Measurements from ENCODE around the gene SP100. TPM values are rescaled to one million over a fixed set of nuclear protein-coding genes. Genes with fewer than 3 reads are reported as not detected.
"Not testable (repeated sequence)": the region's sequence is repeated elsewhere in the genome, so short reads cannot be mapped to it uniquely, and the experiment has no call there.

Gene SP100
- total RNA-seq, 1 donor from 2014 or later: 64.8 TPM

GRCh38 chr2:230473378-230473777 is 57.4 kb downstream of the SP100 start:
- H3K27ac ChIP-seq: no peak overlapping the region
- no peak for DNase-seq (ENCODE audit: extremely low spot score in 2 of 2)
- H3K27me3 ChIP-seq: no peaks in the 10 kb centered on the region
- no peak for TF ChIP-seq POLR2A (IDR thresholded peaks at IDR 0.05)
- TF ChIP-seq CTCF (IDR thresholded peaks at IDR 0.05): no peak
- no peak for TF ChIP-seq POLR2AphosphoS5 (IDR thresholded peaks at IDR 0.05; ENCODE audit: insufficient read depth in 1 of 2, low read depth in 1 of 2)
- peaks cover 0 to 45% of the 10 kb centered on the region in 2 donors for H3K36me3 ChIP-seq
- no peaks in the 10 kb centered on the region for H3K4me1 ChIP-seq
- H3K4me3 ChIP-seq: no peak overlapping the region
- intact Hi-C loops (cut with DNase I): no loop called here
- H3K9me3 ChIP-seq: no peaks in the 10 kb centered on the region

- Histone ChIP-seq H3K4me1 (no peaks in the 10 kb centered on the region), H3K36me3 (peaks cover 0 to 37% of the 10 kb centered on the region in 2 donors), H3K9me3 (no peaks in the 10 kb centered on the region), H3K4me3 (no peak overlapping the region), H3K27me3 (no peaks in the 10 kb centered on the region), H3K27ac (no peak overlapping the region)
- no peak for DNase-seq (ENCODE audit: extremely low spot score in 2 of 2)
- TF ChIP-seq POLR2A (IDR thresholded peaks at IDR 0.05): no peak
- TF ChIP-seq POLR2AphosphoS5 (IDR thresholded peaks at IDR 0.05; ENCODE audit: insufficient read depth in 1 of 2, low read depth in 1 of 2): no peak
- TF ChIP-seq CTCF (IDR thresholded peaks at IDR 0.05): no peak
- intact Hi-C loops (cut with DNase I): no loop called here
These were observed 59.1 kb downstream of the SP100 start for GRCh38 chr2:230475143-230475542.

- H3K36me3 ChIP-seq: peaks cover 0 to 25% of the 10 kb centered on the region in 2 donors
- intact Hi-C loops (cut with DNase I): no loop called here
These were observed 69.9 kb downstream of the SP100 start for GRCh38 chr2:230485801-230486341.

GRCh38 chr2:230491219-230491618 is 75.2 kb downstream of the SP100 start:
- H3K9me3 ChIP-seq; DNase-seq (ENCODE audit: extremely low spot score in 2 of 2); H3K4me3 ChIP-seq; intact Hi-C loops (cut with DNase I); H3K27ac ChIP-seq; H3K27me3 ChIP-seq; H3K4me1 ChIP-seq: not testable (repeated sequence)
- H3K36me3 ChIP-seq: peaks cover 0 to 42% of the 10 kb centered on the region in 2 donors

More at GRCh38 chr2:230485801-230486341, 69.9 kb downstream of the SP100 start:
- H3K27ac ChIP-seq: no peak overlapping the region
- no peaks in the 10 kb centered on the region for H3K27me3 ChIP-seq
- H3K4me1 ChIP-seq: no peaks in the 10 kb centered on the region
- no peak for DNase-seq (ENCODE audit: extremely low spot score in 2 of 2)
- H3K9me3 ChIP-seq: no peaks in the 10 kb centered on the region
- TF ChIP-seq POLR2A (IDR thresholded peaks at IDR 0.05) (no peak), POLR2AphosphoS5 (IDR thresholded peaks at IDR 0.05; ENCODE audit: insufficient read depth in 1 of 2, low read depth in 1 of 2) (no peak), CTCF (IDR thresholded peaks at IDR 0.05) (no peak)
- no peak overlapping the region for H3K4me3 ChIP-seq

- no peaks in the 10 kb centered on the region for H3K4me1 ChIP-seq
- no peak for DNase-seq (ENCODE audit: extremely low spot score in 2 of 2)
- H3K27ac ChIP-seq: no peak overlapping the region
- intact Hi-C loops (cut with DNase I): no loop called here
- H3K36me3 ChIP-seq: peaks cover 0 to 40% of the 10 kb centered on the region in 2 donors
- TF ChIP-seq POLR2A (IDR thresholded peaks at IDR 0.05) (no peak), CTCF (IDR thresholded peaks at IDR 0.05) (no peak), POLR2AphosphoS5 (IDR thresholded peaks at IDR 0.05; ENCODE audit: insufficient read depth in 1 of 2, low read depth in 1 of 2) (no peak)
- no peaks in the 10 kb centered on the region for H3K27me3 ChIP-seq
- H3K9me3 ChIP-seq: no peaks in the 10 kb centered on the region
- H3K4me3 ChIP-seq: no peak overlapping the region
These were observed 76.1 kb downstream of the SP100 start for GRCh38 chr2:230492107-230492506.

Data from vagina (tissue), 2 donors.